Measurements from ENCODE around the gene SERINC4. TPM values are rescaled to one million over a fixed set of nuclear protein-coding genes. Genes with fewer than 3 reads are reported as not detected.

The SERINC4 gene
- total and polyA plus RNA-seq, 2 of the 4 experiments (the other 2 are of a cell fraction) = under 0.01 to 0.09 TPM

- ATAC-seq (ENCODE audit: low read depth) = no peak
- no peak overlapping the region for H2BK15ac ChIP-seq (ENCODE audit: low read depth, low read length)
- BruUV-seq (replicated peaks) = no TSS peak
- H3K9me3 ChIP-seq (ENCODE audit: control insufficient read depth, insufficient read depth, low read length) = no peaks in the 10 kb centered on the region
- peaks cover 10 to 15% of the 10 kb centered on the region in 2 experiments; a peak in 3 of 4 replicates for H3K79me1 ChIP-seq (ENCODE audit: low read depth in 1 of 2, low read length in 2 of 2)
- DNase-seq = no peak
- H3K4me2 ChIP-seq (ENCODE audit: low read depth, low read length) = no peak overlapping the region
- H4K91ac ChIP-seq (ENCODE audit: insufficient read depth, low read depth, low read length) = no peak overlapping the region
- H2BK5ac ChIP-seq (ENCODE audit: low read depth, low read length, poor library complexity, severe bottlenecking) = no peak overlapping the region
- no peak overlapping the region for H3K4ac ChIP-seq (ENCODE audit: low read depth, low read length)
- H2BK20ac ChIP-seq (ENCODE audit: low read depth, low read length) = no peak overlapping the region
- intact Hi-C loops (cut with micrococcal nuclease) (loop anchor here (10.0 kb wide), 1 partner anchor 259 kb away; the partner anchor contains the start of gene MAP1A), dilution Hi-C loops (cut with HindIII; ENCODE audit: low sequenced_read_pairs, unreplicated experiment) (no loop called here), in situ Hi-C loops (cut with MboI; ENCODE audit: low sequenced_read_pairs) (no loop called here)
- no peak overlapping the region for H3K23ac ChIP-seq (ENCODE audit: low read depth, low read length)
- CTCF ChIA-PET = no interaction called here
- H3K4me3 ChIP-seq (ENCODE audit: insufficient read depth, low read depth, low read length) = no peak overlapping the region
- peaks cover 19% of the 10 kb centered on the region for H3K36me3 ChIP-seq (ENCODE audit: control insufficient read depth, insufficient read depth, low read length)
- no peak overlapping the region for H2AK9ac ChIP-seq (replicated peaks; ENCODE audit: low read depth, low read length, poor library complexity)
- no peak overlapping the region for H2AK5ac ChIP-seq (ENCODE audit: low read depth, low read length)
- H4K5ac ChIP-seq (ENCODE audit: low read depth, low read length) = no peak overlapping the region
- 89% methylated on average over 3 of the region's 4 CpGs; no CpG with 5 or more reads in 1 of the 2 experiments for WGBS, 2 experiments (ENCODE audit: extremely low coverage in 2 of 2, insufficient read length in 1 of 2)
- no peak overlapping the region for H3K18ac ChIP-seq (ENCODE audit: low read depth, low read length)
- no peak overlapping the region for H3K14ac ChIP-seq (replicated peaks; ENCODE audit: low read depth, low read length)
- 0 out of 2 replicates have a peak, but pooled peaks cover 4% of the 10 kb centered on the region for H3K9me1 ChIP-seq (ENCODE audit: insufficient read depth, low read length)
- H3K9ac ChIP-seq (ENCODE audit: low read depth, low read length) = no peak overlapping the region
- POLR2A ChIA-PET (ENCODE audit: unreplicated experiment) = no interaction called here
- no peaks in the 10 kb centered on the region; the same call in none of the 2 replicates for H4K20me1 ChIP-seq (ENCODE audit: insufficient read depth, low read length)
- H3K56ac ChIP-seq (ENCODE audit: extremely low read depth, insufficient read depth, low read length) = no peak overlapping the region
- H2AFZ ChIP-seq (replicated peaks; ENCODE audit: low read length, poor library complexity) = no peak overlapping the region
- TF ChIP-seq CTCF (conservative IDR thresholded peaks at IDR 0.05; ENCODE audit: low read depth, low read length) (no peak), CHD1 (IDR thresholded peaks at IDR 0.05; ENCODE audit: low read depth, low read length) (no peak), POLR2A (IDR thresholded peaks at IDR 0.05; ENCODE audit: low read depth, low read length) (no peak), SMC3 (IDR thresholded peaks at IDR 0.05; ENCODE audit: low read depth, low read length) (no peak), RCOR1 (IDR thresholded peaks at IDR 0.05; ENCODE audit: insufficient replicate concordance, low read length) (no peak), USF2 (IDR thresholded peaks at IDR 0.05; ENCODE audit: low read depth, low read length) (no peak), RAD21 (IDR thresholded peaks at IDR 0.05; ENCODE audit: low read length) (no peak), RFX5 (IDR thresholded peaks at IDR 0.05; ENCODE audit: low read depth, low read length) (no peak), ELK1 (IDR thresholded peaks at IDR 0.05; ENCODE audit: borderline replicate concordance, low read depth, low read length) (no peak), MAZ (IDR thresholded peaks at IDR 0.05; ENCODE audit: borderline replicate concordance, low read depth, low read length) (no peak), FOS (IDR thresholded peaks at IDR 0.05; ENCODE audit: low read depth, low read length) (no peak), MAFK (IDR thresholded peaks at IDR 0.05; ENCODE audit: low read depth, low read length) (no peak), CEBPB (IDR thresholded peaks at IDR 0.05; ENCODE audit: low read depth, low read length) (no peak), BHLHE40 (IDR thresholded peaks at IDR 0.05; ENCODE audit: low read depth, low read length) (no peak), MXI1 (IDR thresholded peaks at IDR 0.05; ENCODE audit: borderline replicate concordance, low read depth, low read length) (no peak), NFE2L2 (IDR thresholded peaks at IDR 0.05; ENCODE audit: low read depth, low read length) (no peak)
- peaks cover 5% of the 10 kb centered on the region; the same call in 1 of the 2 replicates for H3K4me1 ChIP-seq (ENCODE audit: control insufficient read depth, insufficient read depth, low read length)
- no peak overlapping the region for H3K27ac ChIP-seq (ENCODE audit: insufficient read depth, low read length)
- no peaks in the 10 kb centered on the region for H3K27me3 ChIP-seq (ENCODE audit: control insufficient read depth, insufficient read depth, low read length)
- no peak overlapping the region for H4K8ac ChIP-seq (ENCODE audit: low read depth in 2 of 2, low read length in 2 of 2)
- no peak overlapping the region for H2BK120ac ChIP-seq (ENCODE audit: low read depth, low read length)
Measured at GRCh38 chr15:43774062-43774461, 26.0 kb downstream of the SERINC4 start.

Data from IMR-90 (cell line).